Activated CD8-positive, alpha-beta memory T cell treated with anti-CD3 and anti-CD28 coated beads, Interleukin-2, amount 50 U/mL, for 24 hours (primary cell): ENCODE measurements around the gene DUSP14.
A peak's percentile ranks its signal among the peaks of the same experiment; 100 is the strongest.
"Not testable (repeated sequence)": the region's sequence is repeated elsewhere in the genome, so short reads cannot be mapped to it uniquely, and the experiment has no call there.

Source experiments
- DNase-seq: peaks from one replicate; pipeline ENCODE4 v3.0.0-alpha.2; 2020; ENCODE audit errors: extremely low read depth

The DUSP14 gene

GRCh38 chr17:37483311-37484039 lies 6.2 kb upstream of the DUSP14 start:
- DNase-seq, result no peak

- no peak for DNase-seq
Observed at GRCh38 chr17:37485938-37486570, 3.6 kb upstream of the DUSP14 start.

- no peak for DNase-seq
Observed at GRCh38 chr17:37488009-37488604, 1.6 kb upstream of the DUSP14 start.

- no peak for DNase-seq
Observed at GRCh38 chr17:37488607-37489196, 989 bp upstream of the DUSP14 start.

- DNase-seq, result peak; percentile 42
Observed at GRCh38 chr17:37490022-37490587, 414 bp downstream of the DUSP14 start.

- no peak for DNase-seq
Observed at GRCh38 chr17:37490638-37491614, 1.2 kb downstream of the DUSP14 start.

- DNase-seq, result no peak
Observed at GRCh38 chr17:37492167-37492566, 2.5 kb downstream of the DUSP14 start.

GRCh38 chr17:37493249-37494027 lies 3.7 kb downstream of the DUSP14 start:
- no peak for DNase-seq

GRCh38 chr17:37494401-37494831 lies 4.7 kb downstream of the DUSP14 start:
- no peak for DNase-seq

GRCh38 chr17:37494971-37495370 lies 5.3 kb downstream of the DUSP14 start:
- DNase-seq, result no peak

GRCh38 chr17:37500378-37500777 lies 10.7 kb downstream of the DUSP14 start:
- DNase-seq, result no peak

GRCh38 chr17:37502009-37502936 lies 12.6 kb downstream of the DUSP14 start:
- DNase-seq, result no peak

GRCh38 chr17:37503148-37503547 lies 13.5 kb downstream of the DUSP14 start:
- no peak for DNase-seq

- DNase-seq, result no peak
Observed at GRCh38 chr17:37505333-37505732, 15.6 kb downstream of the DUSP14 start.

GRCh38 chr17:37506678-37507077 lies 17.0 kb downstream of the DUSP14 start:
- no peak for DNase-seq

- DNase-seq, result no peak
Observed at GRCh38 chr17:37507111-37507510, 17.4 kb downstream of the DUSP14 start.

GRCh38 chr17:37510056-37510455 lies 20.4 kb downstream of the DUSP14 start:
- DNase-seq, result no peak

GRCh38 chr17:37511642-37512041 lies 22.0 kb downstream of the DUSP14 start:
- DNase-seq, result not testable (repeated sequence)

GRCh38 chr17:37512442-37513068 lies 22.9 kb downstream of the DUSP14 start:
- no peak for DNase-seq
